Uterus (tissue), 2 donors: ENCODE results near the gene UBIAD1.

Experiments
- CTCF ChIP-seq, 4 experiments: fragments of 200-600 bp in 2 of 4; fragments of 450-650 bp in 2 of 4; sonication (generic) in 2 of 4; IDR thresholded peaks; one replicate each; pipeline ENCODE4 v1.5.1; 2016 to 2019; ENCODE audit warnings: antibody characterized with exemption in 4 of 4, mild to moderate bottlenecking in 2 of 4, moderate library complexity in 1 of 4
- POLR2A ChIP-seq, 2 donors: fragments of 450-650 bp; IDR thresholded peaks; one replicate each; pipeline ENCODE4 v1.6.1; 2016; ENCODE audit warnings: antibody characterized with exemption in 2 of 2, mild to moderate bottlenecking in 1 of 2, moderate library complexity in 1 of 2

- no peak for TF ChIP-seq CTCF (IDR thresholded peaks at IDR 0.05)
- no peak for TF ChIP-seq POLR2A (IDR thresholded peaks at IDR 0.05)
These were observed 6.6 kb downstream of the UBIAD1 start for GRCh38 chr1:11279630-11280029.
